HG03342 (cell line): ENCODE results near the gene MUSTN1.

Experiments
- ATAC-seq: cut with Tn5 transposase; IDR thresholded peaks from one replicate; pipeline ENCODE4 v1.9.1; 2021; ENCODE audit warnings: mild to moderate bottlenecking, moderate library complexity; ENCODE audit not compliant: unreplicated experiment

Gene MUSTN1

GRCh38 chr3:52836471-52836845 lies 1.6 kb upstream of the MUSTN1 start:
- ATAC-seq = no peak

- no peak for ATAC-seq
These were observed 1.1 kb upstream of the MUSTN1 start for GRCh38 chr3:52835766-52836470.

GRCh38 chr3:52833202-52833601 lies 1.6 kb downstream of the MUSTN1 start:
- no peak for ATAC-seq

GRCh38 chr3:52831500-52832301 lies 3.1 kb downstream of the MUSTN1 start:
- no peak for ATAC-seq

GRCh38 chr3:52830535-52831258 lies 4.1 kb downstream of the MUSTN1 start, which contains the start of gene ITIH4:
Gene ITIH4, minus strand, starts transcription at chr3:52830672. Its CDS starts 30 bp downstream, at chr3:52830642.
- ATAC-seq = no peak

GRCh38 chr3:52829906-52830463 lies 4.8 kb downstream of the MUSTN1 start:
- no peak for ATAC-seq

GRCh38 chr3:52829482-52829881 lies 5.3 kb downstream of the MUSTN1 start:
- no peak for ATAC-seq

- no peak for ATAC-seq
These were observed 6.9 kb downstream of the MUSTN1 start for GRCh38 chr3:52827866-52828376.

- ATAC-seq = no peak
These were observed 7.4 kb downstream of the MUSTN1 start for GRCh38 chr3:52827441-52827840.

- no peak for ATAC-seq
These were observed 10.8 kb downstream of the MUSTN1 start for GRCh38 chr3:52824037-52824436.

- no peak for ATAC-seq
These were observed 12.5 kb downstream of the MUSTN1 start for GRCh38 chr3:52822363-52822762.

GRCh38 chr3:52820736-52821135 lies 14.1 kb downstream of the MUSTN1 start:
- no peak for ATAC-seq

GRCh38 chr3:52819936-52820335 lies 14.9 kb downstream of the MUSTN1 start:
- no peak for ATAC-seq

GRCh38 chr3:52817860-52818259 lies 17.0 kb downstream of the MUSTN1 start:
- no peak for ATAC-seq

GRCh38 chr3:52817221-52817620 lies 17.6 kb downstream of the MUSTN1 start:
- ATAC-seq = no peak

GRCh38 chr3:52816654-52817053 lies 18.2 kb downstream of the MUSTN1 start:
- ATAC-seq = no peak

- no peak for ATAC-seq
These were observed 18.6 kb downstream of the MUSTN1 start for GRCh38 chr3:52816199-52816598.

GRCh38 chr3:52813810-52814209 lies 21.0 kb downstream of the MUSTN1 start:
- no peak for ATAC-seq

GRCh38 chr3:52811452-52812011 lies 23.3 kb downstream of the MUSTN1 start:
- ATAC-seq = no peak

- no peak for ATAC-seq
These were observed 23.9 kb downstream of the MUSTN1 start for GRCh38 chr3:52810923-52811322.
